Dedifferentiated amniotic fluid mesenchymal stem cell (primary cell): ENCODE measurements around the gene ANAPC13.

Experiments
- DNase-seq: peaks from one replicate; pipeline ENCODE4 v3.0.0-alpha.2; 2016; ENCODE audit errors: extremely low spot score

The ANAPC13 gene

GRCh38 chr3:134453631-134454030 is 32.2 kb downstream of the ANAPC13 start:
- DNase-seq: no peak

DNA sequence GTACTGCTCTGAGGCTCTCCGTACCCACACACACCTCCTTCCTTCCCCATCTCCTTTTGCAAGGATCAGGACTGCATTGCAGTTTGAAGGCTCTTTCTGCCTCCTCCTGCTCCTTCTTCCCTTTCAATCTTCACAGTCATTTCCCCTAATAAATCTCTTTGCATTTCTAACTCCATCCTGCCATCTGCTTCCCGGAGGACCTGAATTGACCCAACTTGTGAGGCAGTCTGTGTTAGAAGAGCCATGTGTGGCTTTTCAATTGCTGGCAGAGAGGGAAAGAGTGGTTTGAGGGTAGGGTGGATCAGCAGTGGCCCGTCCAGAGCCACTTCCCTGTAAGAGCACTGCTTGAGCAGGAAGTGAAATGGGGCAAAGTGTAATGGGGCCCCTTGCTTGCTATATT is 35.8 kb downstream of the ANAPC13 start:
- DNase-seq: no peak

GRCh38 chr3:134449277-134449676 is 36.5 kb downstream of the ANAPC13 start:
- DNase-seq: no peak

- no peak for DNase-seq
Observed at GRCh38 chr3:134448664-134449063, 37.1 kb downstream of the ANAPC13 start.

GRCh38 chr3:134447351-134447750 is 38.4 kb downstream of the ANAPC13 start:
- DNase-seq: no peak

- no peak for DNase-seq
Observed at GRCh38 chr3:134446800-134447199, 39.0 kb downstream of the ANAPC13 start.

DNA sequence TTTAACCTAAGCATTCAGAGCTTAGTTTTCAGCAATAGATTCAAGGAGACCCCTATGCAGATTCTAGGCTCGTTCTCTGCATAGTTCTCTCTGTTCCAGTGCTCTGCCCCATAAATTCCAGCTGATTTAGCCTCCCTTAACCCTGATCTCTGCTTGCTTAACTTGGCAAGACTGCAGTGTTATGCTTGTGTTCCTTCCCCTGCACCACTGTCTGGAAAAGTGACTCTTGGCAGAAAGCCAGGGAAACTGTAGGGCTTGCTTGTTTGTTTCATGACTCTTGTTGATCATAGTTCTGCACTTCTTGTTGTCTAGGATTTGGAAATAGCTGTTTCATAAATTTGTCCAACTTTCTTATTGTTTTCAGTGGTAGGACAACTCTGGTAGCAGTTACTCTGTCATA is 40.1 kb downstream of the ANAPC13 start:
- no peak for DNase-seq

- DNase-seq: no peak
Observed at GRCh38 chr3:134445095-134445494, 40.7 kb downstream of the ANAPC13 start.

DNA sequence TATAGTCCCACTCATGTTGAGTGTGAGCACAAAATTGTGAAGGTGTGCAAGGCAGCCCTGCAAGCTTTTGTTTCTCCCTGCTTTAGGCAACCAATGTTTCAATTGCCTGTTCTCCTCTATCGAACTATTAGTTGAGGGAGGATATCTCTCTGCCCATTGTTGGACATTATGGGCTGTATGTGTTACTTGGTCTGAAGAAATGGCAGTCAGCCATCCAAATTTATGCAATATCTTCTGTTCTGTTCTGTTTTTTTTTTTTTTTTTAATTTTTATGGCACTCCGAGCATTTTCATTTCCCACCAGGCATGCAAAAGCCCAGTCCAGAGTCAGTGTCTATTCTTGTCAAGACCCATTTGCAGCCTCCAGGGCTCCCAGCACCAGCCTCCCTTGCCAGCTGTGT is 44.0 kb downstream of the ANAPC13 start:
- DNase-seq: no peak

- no peak for DNase-seq
Observed at GRCh38 chr3:134441321-134441720, 44.5 kb downstream of the ANAPC13 start.

GRCh38 chr3:134437211-134437752 is 48.5 kb downstream of the ANAPC13 start:
- no peak for DNase-seq

- no peak for DNase-seq
Observed at GRCh38 chr3:134432236-134432635, 53.5 kb downstream of the ANAPC13 start.

DNA sequence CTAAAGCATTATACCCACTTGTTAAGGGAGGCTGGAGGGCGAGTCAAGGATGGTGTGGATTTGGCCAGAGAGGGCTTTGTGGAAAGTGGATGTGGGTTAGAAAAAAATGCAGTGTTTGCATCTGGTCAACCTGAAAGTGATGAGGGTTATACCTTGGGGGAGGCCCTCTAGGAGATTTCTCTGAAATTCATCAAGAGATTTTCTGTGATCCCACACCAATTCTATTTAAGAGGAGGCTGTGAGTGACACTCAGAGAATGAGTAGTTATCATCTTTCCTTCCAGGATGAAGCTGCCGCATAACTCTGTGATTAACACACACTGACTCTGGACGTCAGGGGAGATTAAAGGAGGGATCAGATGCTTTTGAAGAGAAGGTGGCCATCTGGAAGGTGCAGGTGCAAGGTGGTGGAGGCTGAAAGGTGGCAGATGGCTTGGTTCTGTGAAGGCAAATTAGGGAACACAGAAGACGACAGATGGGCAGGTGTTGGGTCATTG is 54.8 kb downstream of the ANAPC13 start:
- no peak for DNase-seq

DNA sequence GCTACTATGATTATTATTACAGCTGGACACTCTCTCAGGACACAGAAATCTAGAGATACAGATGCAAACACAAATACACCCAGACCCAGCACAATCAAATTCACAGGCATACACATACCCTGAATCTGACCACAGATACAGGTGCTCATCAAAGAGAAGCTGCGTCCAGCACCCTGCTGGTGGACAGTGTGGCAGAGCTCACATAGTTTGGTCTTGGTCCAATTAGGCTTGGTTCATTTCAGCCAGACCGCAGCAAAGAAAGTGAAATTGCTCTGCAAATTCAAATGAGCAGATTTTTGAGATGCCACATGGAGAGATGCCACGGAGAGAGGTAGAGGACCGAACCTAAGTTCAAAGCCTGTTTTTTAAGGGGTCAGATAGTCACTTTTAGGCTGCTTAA is 55.6 kb downstream of the ANAPC13 start:
- DNase-seq: no peak

- DNase-seq: no peak
Observed at GRCh38 chr3:134428401-134428800, 57.4 kb downstream of the ANAPC13 start.
